Activated B cell treated with CpG ODN at 0.5 μM for 24 hours (primary cell): ENCODE data around the gene TMEM252. TPM values are rescaled to one million over a fixed set of nuclear protein-coding genes. Genes with fewer than 3 reads are reported as not detected.

Experiments
- ATAC-seq: fragments of 200-7000 bp; cut with Tn5 transposase; one replicate; pipeline ENCODE4 v1.10.0; 2021; ENCODE audit warnings: low read depth, mild to moderate bottlenecking, moderate library complexity
- CTCF ChIA-PET: fragments of 350-600 bp; sonication (Branson Sonifier 250); formaldehyde crosslinking; loops from one replicate; lab custom pipeline; 2021; ENCODE audit warnings: antibody characterized with exemption; lab: Charles Lee
- POLR2A ChIA-PET: fragments of 350-600 bp; sonication (Branson Sonifier 250); formaldehyde crosslinking; loops from one replicate; lab custom pipeline; 2021; ENCODE audit warnings: antibody characterized with exemption; lab: Charles Lee
- DNase-seq: peaks from one replicate; pipeline ENCODE4 v3.0.0; 2022
- H3K27ac Mint-ChIP-seq: one replicate; pipeline ENCODE4 v1.8.0; 2020; ENCODE audit warnings: mixed read lengths
- H3K27me3 Mint-ChIP-seq: one replicate; pipeline ENCODE4 v1.8.0; 2021; ENCODE audit warnings: mixed read lengths
- H3K36me3 Mint-ChIP-seq: one replicate; pipeline ENCODE4 v1.8.0; 2021; ENCODE audit warnings: low read depth, mixed read lengths
- H3K4me1 Mint-ChIP-seq: one replicate; pipeline ENCODE4 v1.8.0; 2021; ENCODE audit warnings: mixed read lengths
- H3K4me3 Mint-ChIP-seq: one replicate; pipeline ENCODE4 v1.8.0; 2020; ENCODE audit warnings: mild to moderate bottlenecking, mixed read lengths
- H3K9me3 Mint-ChIP-seq: one replicate; pipeline ENCODE4 v1.8.0; 2020; ENCODE audit warnings: mixed read lengths
- intact Hi-C: fragments of 100-400 bp; cut with micrococcal nuclease; formaldehyde crosslinking; loops from one replicate; pipeline ENCODE4 v1.15.1; 2024
- total RNA-seq: library from RNA; stranded (reverse); gene quantifications from 2 replicates; pipeline ENCODE4 v1.2.3, GENCODE V29; 2022
- TF ChIP-seq, protein P1 (sequence below): fragments of 200-600 bp; IDR thresholded peaks from one replicate; pipeline ENCODE4 v1.8.0; 2022; ENCODE audit warnings: antibody characterized with exemption, mild to moderate bottlenecking

The TMEM252 gene
- total RNA-seq, 1 donor from 2014 or later = not detected

DNA sequence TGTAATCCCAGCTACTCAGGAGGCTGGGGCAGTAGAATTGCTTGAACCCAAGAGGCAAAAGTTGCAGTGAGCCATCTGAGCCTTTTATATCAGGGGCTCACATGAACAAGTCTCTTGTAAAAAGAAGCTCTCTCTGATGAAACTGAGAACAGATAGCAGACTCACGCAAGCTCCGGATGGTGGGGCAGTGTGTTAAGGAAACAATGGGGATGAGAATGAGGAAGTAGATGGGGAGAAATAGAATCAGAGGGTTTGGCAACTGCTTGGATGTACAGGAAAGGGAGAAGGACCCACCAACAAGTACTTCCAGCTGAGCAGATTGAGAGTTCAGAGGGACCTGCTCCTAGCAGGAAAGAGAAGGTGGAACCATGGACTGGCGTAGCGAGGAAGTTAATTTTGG lies 18.6 kb downstream of the TMEM252 start:
- TF ChIP-seq, protein P1, sequence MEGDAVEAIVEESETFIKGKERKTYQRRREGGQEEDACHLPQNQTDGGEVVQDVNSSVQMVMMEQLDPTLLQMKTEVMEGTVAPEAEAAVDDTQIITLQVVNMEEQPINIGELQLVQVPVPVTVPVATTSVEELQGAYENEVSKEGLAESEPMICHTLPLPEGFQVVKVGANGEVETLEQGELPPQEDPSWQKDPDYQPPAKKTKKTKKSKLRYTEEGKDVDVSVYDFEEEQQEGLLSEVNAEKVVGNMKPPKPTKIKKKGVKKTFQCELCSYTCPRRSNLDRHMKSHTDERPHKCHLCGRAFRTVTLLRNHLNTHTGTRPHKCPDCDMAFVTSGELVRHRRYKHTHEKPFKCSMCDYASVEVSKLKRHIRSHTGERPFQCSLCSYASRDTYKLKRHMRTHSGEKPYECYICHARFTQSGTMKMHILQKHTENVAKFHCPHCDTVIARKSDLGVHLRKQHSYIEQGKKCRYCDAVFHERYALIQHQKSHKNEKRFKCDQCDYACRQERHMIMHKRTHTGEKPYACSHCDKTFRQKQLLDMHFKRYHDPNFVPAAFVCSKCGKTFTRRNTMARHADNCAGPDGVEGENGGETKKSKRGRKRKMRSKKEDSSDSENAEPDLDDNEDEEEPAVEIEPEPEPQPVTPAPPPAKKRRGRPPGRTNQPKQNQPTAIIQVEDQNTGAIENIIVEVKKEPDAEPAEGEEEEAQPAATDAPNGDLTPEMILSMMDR = no peak
- DNase-seq = no peak
- CTCF ChIA-PET = no interaction called here
- H3K36me3 Mint-ChIP-seq = peaks cover 6% of the 10 kb centered on the region
- no peaks in the 10 kb centered on the region for H3K4me1 Mint-ChIP-seq
- no peak for ATAC-seq
- peaks cover 6% of the 10 kb centered on the region for H3K9me3 Mint-ChIP-seq
- H3K27ac Mint-ChIP-seq = no peak overlapping the region
- intact Hi-C loops = no loop called here
- H3K27me3 Mint-ChIP-seq = peaks cover 11% of the 10 kb centered on the region
- POLR2A ChIA-PET = no interaction called here
- no peak overlapping the region for H3K4me3 Mint-ChIP-seq

DNA sequence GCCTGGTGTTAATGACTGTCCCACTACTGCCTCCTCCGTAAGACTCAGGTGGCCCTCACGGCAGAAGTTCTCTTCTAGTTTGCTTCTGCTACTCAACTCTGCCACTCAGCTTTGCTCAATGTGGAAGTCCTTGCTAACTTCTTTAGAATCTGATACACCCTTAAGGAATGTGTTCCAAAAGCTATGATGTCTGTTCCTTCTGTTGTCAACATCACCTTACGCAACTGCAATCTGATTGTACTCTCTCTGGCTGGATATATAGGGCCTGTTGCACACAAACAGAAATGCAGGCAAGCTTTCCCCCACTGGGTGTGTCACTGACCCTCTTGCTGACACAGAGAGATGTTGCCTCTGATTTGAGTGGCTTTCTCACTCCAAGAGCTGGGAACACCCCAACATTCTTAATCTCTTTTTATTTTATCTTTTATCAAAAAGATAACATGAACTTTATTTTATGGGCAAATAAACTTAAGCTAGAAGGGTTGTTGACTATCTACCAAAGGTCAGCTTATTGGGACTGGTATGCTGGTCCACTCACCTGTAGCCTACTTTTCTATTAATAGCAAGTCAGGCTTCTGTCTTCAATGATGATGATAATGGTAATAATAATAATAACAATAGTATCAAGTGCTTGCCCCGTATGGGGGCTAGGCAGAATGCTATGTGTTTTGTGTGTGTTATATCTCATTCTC lies 25.2 kb downstream of the TMEM252 start:
- H3K4me1 Mint-ChIP-seq = no peaks in the 10 kb centered on the region
- intact Hi-C loops = no loop called here
- no peak overlapping the region for H3K27ac Mint-ChIP-seq
- no peak for ATAC-seq
- ChIA-PET POLR2A (no interaction called here), CTCF (interaction anchor here (1.0 kb wide), 1 partner anchor 9 kb away, joined by 3 read pairs; no protein-coding TSS in a partner anchor)
- peaks cover 6% of the 10 kb centered on the region for H3K36me3 Mint-ChIP-seq
- TF ChIP-seq, protein P1 = no peak
- peaks cover 6% of the 10 kb centered on the region for H3K27me3 Mint-ChIP-seq
- no peak for DNase-seq
- no peak overlapping the region for H3K4me3 Mint-ChIP-seq
- H3K9me3 Mint-ChIP-seq = peaks cover 6% of the 10 kb centered on the region

DNA sequence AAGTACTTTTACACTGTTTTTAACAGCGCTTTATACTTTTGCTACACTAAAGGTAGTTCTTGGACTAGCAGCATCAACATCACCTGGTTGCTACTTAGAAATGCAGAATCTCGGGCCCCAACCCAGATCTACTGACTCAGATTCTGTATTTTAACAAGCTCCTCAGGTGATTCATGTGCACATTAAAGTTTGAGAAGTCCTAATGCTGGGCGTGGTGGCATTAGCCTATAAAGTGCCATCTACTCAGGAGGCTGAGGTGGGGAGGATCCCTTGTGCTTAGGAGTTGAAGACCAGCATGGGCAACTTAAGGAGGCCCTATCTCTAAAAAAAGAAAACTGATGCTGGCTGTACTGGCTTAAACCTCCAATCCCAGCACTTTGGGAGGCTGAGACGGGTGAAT lies 26.7 kb downstream of the TMEM252 start:
- Mint-ChIP-seq H3K9me3 (peaks cover 6% of the 10 kb centered on the region), H3K4me1 (peaks cover 2% of the 10 kb centered on the region), H3K27ac (no peak overlapping the region), H3K27me3 (peaks cover 6% of the 10 kb centered on the region), H3K4me3 (no peak overlapping the region), H3K36me3 (peaks cover 6% of the 10 kb centered on the region)
- TF ChIP-seq, protein P1 = no peak
- DNase-seq (no peak), ATAC-seq (no peak)
- ChIA-PET CTCF (no interaction called here), POLR2A (no interaction called here)
- intact Hi-C loops = no loop called here

DNA sequence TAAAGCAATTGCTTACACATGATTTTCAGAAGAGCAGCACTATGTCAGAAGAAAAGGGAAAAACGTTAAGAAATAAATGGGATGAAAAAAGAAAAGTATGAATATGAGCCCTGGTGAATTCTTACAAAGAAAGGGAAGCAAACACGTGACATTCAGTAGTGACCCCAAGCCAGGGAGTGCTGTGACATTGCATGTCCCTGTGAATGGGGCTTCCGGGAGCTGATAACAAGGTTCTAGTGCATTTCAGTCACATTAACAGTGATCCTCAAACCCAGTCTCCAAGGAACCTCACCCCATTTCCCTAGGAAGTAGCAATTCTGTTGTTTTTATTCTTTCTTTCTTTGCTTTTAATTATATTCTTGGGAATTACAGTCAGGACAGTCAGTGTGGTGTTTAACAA lies 27.3 kb downstream of the TMEM252 start:
- peaks cover 3% of the 10 kb centered on the region for H3K27me3 Mint-ChIP-seq
- intact Hi-C loops = no loop called here
- ChIA-PET POLR2A (no interaction called here), CTCF (no interaction called here)
- TF ChIP-seq, protein P1 = no peak
- no peak overlapping the region for H3K27ac Mint-ChIP-seq
- DNase-seq (no peak), ATAC-seq (no peak)
- peaks cover 6% of the 10 kb centered on the region for H3K36me3 Mint-ChIP-seq
- peaks cover 3% of the 10 kb centered on the region for H3K9me3 Mint-ChIP-seq
- H3K4me3 Mint-ChIP-seq = no peak overlapping the region
- peaks cover 2% of the 10 kb centered on the region for H3K4me1 Mint-ChIP-seq

DNA sequence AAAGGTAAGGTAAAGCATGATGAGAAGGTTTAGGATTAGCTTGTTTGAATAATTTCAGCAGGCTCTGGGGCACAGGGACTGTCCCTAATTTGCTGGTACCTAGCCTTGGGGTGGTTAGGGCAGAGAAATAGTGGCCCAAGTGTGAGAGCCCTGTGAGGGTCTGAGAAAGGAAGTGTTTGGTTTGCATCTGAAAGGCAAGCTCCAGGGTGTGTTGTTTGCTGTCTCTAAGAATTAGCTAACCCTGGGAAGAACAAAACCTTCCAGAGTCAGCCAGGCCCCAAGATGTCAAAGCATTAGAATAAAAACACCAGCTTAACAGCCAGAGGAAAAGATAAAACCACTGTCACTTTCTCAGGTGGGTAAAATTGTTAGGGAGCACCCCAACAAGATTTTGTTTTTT lies 31.0 kb downstream of the TMEM252 start:
- H3K36me3 Mint-ChIP-seq = no peaks in the 10 kb centered on the region
- no peaks in the 10 kb centered on the region for H3K9me3 Mint-ChIP-seq
- no peak for ATAC-seq
- H3K27ac Mint-ChIP-seq = no peak overlapping the region
- TF ChIP-seq, protein P1 = no peak
- intact Hi-C loops = loop anchor here (5.0 kb wide), 1 partner anchor 38 kb away; no protein-coding TSS in a partner anchor
- DNase-seq = no peak
- no peak overlapping the region for H3K4me3 Mint-ChIP-seq
- no peaks in the 10 kb centered on the region for H3K27me3 Mint-ChIP-seq
- ChIA-PET CTCF (interaction anchor here (1.2 kb wide), 1 partner anchor 58 kb away, joined by 3 read pairs; no protein-coding TSS in a partner anchor), POLR2A (no interaction called here)
- peaks cover 12% of the 10 kb centered on the region for H3K4me1 Mint-ChIP-seq
